Prostate gland (tissue), 2 donors: Measurements from ENCODE around the gene EWSR1.

ENCODE experiments used
- POLR2AphosphoS5 ChIP-seq: sonication (generic); formaldehyde crosslinking; IDR thresholded peaks from one replicate; pipeline ENCODE4 v1.6.1; 2017; ENCODE audit warnings: antibody characterized with exemption
- TF ChIP-seq, protein P1 (sequence below), 4 experiments: fragments of 200-600 bp in 2 of 4; fragments of 450-650 bp in 2 of 4; sonication (generic) in 2 of 4; IDR thresholded peaks; 1 replicate in 3 of 4; 2 replicates in 1 of 4; pipeline ENCODE4 v1.5.1; 2016 to 2019; ENCODE audit warnings: antibody characterized with exemption in 4 of 4, mild to moderate bottlenecking in 2 of 4, moderate library complexity in 2 of 4

DNA sequence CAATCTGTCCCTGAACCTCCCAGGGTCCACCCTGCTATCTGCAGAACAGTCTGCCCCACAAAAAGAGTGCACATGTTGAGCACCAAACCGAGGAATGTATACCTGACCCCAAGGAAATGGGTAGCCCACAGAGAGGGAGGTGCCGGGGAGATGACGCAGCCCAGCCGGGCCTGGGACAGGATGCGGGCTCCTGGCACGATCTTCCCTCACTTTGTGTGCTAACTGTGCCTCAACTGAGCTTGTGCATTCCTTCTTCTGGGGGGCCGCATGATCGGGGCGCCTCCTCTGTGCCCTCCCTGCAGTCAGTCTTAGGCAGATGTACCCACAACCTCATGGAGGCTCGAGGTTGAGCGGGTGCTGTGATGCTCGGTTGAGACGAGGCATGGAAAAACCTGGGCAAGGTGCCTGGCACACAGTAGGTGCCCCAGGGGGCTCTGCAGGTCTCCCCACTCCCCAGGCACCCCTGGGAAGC is 40.8 kb downstream of the EWSR1 start:
- TF ChIP-seq, protein P1, sequence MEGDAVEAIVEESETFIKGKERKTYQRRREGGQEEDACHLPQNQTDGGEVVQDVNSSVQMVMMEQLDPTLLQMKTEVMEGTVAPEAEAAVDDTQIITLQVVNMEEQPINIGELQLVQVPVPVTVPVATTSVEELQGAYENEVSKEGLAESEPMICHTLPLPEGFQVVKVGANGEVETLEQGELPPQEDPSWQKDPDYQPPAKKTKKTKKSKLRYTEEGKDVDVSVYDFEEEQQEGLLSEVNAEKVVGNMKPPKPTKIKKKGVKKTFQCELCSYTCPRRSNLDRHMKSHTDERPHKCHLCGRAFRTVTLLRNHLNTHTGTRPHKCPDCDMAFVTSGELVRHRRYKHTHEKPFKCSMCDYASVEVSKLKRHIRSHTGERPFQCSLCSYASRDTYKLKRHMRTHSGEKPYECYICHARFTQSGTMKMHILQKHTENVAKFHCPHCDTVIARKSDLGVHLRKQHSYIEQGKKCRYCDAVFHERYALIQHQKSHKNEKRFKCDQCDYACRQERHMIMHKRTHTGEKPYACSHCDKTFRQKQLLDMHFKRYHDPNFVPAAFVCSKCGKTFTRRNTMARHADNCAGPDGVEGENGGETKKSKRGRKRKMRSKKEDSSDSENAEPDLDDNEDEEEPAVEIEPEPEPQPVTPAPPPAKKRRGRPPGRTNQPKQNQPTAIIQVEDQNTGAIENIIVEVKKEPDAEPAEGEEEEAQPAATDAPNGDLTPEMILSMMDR (IDR thresholded peaks at IDR 0.05) = no peak
- TF ChIP-seq POLR2AphosphoS5 = no peak
